ENCODE measurements around the gene SLC9A3.

SLC9A3 gene

GRCh38 chr5:483434-484140 is 40.7 kb downstream of the SLC9A3 start:
- in situ Hi-C loops (cut with MboI; ENCODE audit: low sequenced_read_pairs, unreplicated experiment), result no loop called here
- TF ChIP-seq, protein P1, sequence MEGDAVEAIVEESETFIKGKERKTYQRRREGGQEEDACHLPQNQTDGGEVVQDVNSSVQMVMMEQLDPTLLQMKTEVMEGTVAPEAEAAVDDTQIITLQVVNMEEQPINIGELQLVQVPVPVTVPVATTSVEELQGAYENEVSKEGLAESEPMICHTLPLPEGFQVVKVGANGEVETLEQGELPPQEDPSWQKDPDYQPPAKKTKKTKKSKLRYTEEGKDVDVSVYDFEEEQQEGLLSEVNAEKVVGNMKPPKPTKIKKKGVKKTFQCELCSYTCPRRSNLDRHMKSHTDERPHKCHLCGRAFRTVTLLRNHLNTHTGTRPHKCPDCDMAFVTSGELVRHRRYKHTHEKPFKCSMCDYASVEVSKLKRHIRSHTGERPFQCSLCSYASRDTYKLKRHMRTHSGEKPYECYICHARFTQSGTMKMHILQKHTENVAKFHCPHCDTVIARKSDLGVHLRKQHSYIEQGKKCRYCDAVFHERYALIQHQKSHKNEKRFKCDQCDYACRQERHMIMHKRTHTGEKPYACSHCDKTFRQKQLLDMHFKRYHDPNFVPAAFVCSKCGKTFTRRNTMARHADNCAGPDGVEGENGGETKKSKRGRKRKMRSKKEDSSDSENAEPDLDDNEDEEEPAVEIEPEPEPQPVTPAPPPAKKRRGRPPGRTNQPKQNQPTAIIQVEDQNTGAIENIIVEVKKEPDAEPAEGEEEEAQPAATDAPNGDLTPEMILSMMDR (IDR thresholded peaks at IDR 0.05; ENCODE audit: borderline replicate concordance, control extremely low read depth, extremely low read depth, insufficient read depth, missing control alignments), result no peak
- DNase-seq (ENCODE audit: low spot score), result no peak

DNA sequence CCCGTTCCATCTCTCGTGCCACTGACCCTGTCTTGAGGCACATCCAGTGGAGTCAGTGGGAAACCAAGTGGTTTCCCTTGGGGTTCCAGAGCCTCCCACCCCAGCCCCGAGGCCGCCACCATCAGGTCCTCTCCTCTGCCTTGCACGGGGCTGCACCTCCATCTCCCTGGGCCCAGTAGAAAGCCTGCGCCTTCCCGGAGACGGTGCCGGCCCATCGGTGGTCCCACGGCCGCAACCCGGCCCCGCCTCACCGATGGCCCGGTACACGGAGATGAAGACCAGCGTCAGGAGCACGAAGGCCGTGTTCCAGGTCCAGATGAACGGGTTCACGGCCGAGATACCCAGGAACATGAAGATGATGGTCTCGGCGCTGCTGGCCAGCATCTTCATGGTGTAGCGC is 41.2 kb downstream of the SLC9A3 start:
- in situ Hi-C loops (cut with MboI; ENCODE audit: low sequenced_read_pairs, unreplicated experiment), result no loop called here

GRCh38 chr5:482506-482905 is 41.7 kb downstream of the SLC9A3 start:
- in situ Hi-C loops (cut with MboI; ENCODE audit: low sequenced_read_pairs, unreplicated experiment), result no loop called here
- no peak for DNase-seq (ENCODE audit: low spot score)
- TF ChIP-seq, protein P1 (IDR thresholded peaks at IDR 0.05; ENCODE audit: borderline replicate concordance, control extremely low read depth, extremely low read depth, insufficient read depth, missing control alignments), result no peak

More for the DNA sequence above, 41.2 kb downstream of the SLC9A3 start:
- no peak for DNase-seq (ENCODE audit: low spot score)
- TF ChIP-seq, protein P1 (IDR thresholded peaks at IDR 0.05; ENCODE audit: borderline replicate concordance, control extremely low read depth, extremely low read depth, insufficient read depth, missing control alignments), result no peak

GRCh38 chr5:482021-482420 is 42.2 kb downstream of the SLC9A3 start:
- in situ Hi-C loops (cut with MboI; ENCODE audit: low sequenced_read_pairs, unreplicated experiment), result no loop called here
- no peak for DNase-seq (ENCODE audit: low spot score)
- TF ChIP-seq, protein P1 (IDR thresholded peaks at IDR 0.05; ENCODE audit: borderline replicate concordance, control extremely low read depth, extremely low read depth, insufficient read depth, missing control alignments), result no peak

DNA sequence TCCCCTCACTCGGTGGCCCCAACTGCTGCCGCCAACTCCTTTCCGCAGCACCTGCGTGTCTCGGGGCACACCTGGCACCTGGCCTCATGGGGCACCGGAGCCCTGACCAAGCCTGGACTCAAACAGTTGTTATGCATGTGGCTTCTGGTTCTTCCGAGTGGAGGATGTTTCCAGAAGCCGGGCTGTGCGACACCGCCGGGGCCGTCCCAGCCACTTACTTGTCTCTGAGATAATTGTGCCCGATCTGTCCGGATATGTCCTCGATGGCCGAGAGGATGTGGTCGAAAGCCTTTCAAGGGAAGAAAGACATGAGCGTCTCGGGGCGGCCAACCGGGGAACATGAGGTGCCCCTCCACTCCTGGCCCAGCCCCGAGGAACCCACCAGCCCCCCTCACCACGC is 42.9 kb downstream of the SLC9A3 start:
- in situ Hi-C loops (cut with MboI; ENCODE audit: low sequenced_read_pairs, unreplicated experiment), result no loop called here
- no peak for DNase-seq (ENCODE audit: low spot score)
- TF ChIP-seq, protein P1 (IDR thresholded peaks at IDR 0.05; ENCODE audit: borderline replicate concordance, control extremely low read depth, extremely low read depth, insufficient read depth, missing control alignments), result no peak

GRCh38 chr5:479566-480319 is 44.5 kb downstream of the SLC9A3 start:
- TF ChIP-seq, protein P1 (IDR thresholded peaks at IDR 0.05; ENCODE audit: borderline replicate concordance, control extremely low read depth, extremely low read depth, insufficient read depth, missing control alignments), result no peak
- in situ Hi-C loops (cut with MboI; ENCODE audit: low sequenced_read_pairs, unreplicated experiment), result no loop called here
- no peak for DNase-seq (ENCODE audit: low spot score)

Measured in GM13976 (cell line).